SK-N-SH (cell line): ENCODE data around the gene DDAH1.

Experiments
- EP300 ChIP-seq, 2 experiments: IDR thresholded peaks; 2 replicates each; pipeline versions ENCODE4 v1.4.0 to v1.6.1; 2012; ENCODE audit warnings: borderline replicate concordance in 1 of 2, low read depth in 1 of 2, low read length in 1 of 2
- FOXM1 ChIP-seq: IDR thresholded peaks from 2 replicates; pipeline ENCODE4 v1.4.0; 2012; ENCODE audit warnings: low read depth, mild to moderate bottlenecking
- GABPA ChIP-seq: IDR thresholded peaks from 2 replicates; pipeline ENCODE4 v1.4.0; 2012; ENCODE audit warnings: low read depth, mild to moderate bottlenecking
- JUND ChIP-seq: IDR thresholded peaks from 2 replicates; pipeline ENCODE4 v1.4.0; 2012
- POLR2AphosphoS5 ChIP-seq: IDR thresholded peaks from 2 replicates; pipeline ENCODE4 v1.6.1; 2012; ENCODE audit warnings: low read depth, low read length
- REST ChIP-seq: IDR thresholded peaks from 2 replicates; pipeline ENCODE4 v1.6.1; 2012; ENCODE audit warnings: mild to moderate bottlenecking, low read depth, low read length, moderate library complexity
- TCF12 ChIP-seq: IDR thresholded peaks from 2 replicates; pipeline ENCODE4 v1.4.0; 2012
- YY1 ChIP-seq: IDR thresholded peaks from 2 replicates; pipeline ENCODE4 v1.4.0; 2012; ENCODE audit warnings: low read depth, mild to moderate bottlenecking
- TF ChIP-seq, protein P1 (sequence below): fragments of 150-350 bp; IDR thresholded peaks from 2 replicates; pipeline ENCODE4 v1.6.1; 2017; ENCODE audit warnings: antibody characterized with exemption, low read length, low read depth, borderline replicate concordance
- TF ChIP-seq, protein P2 (sequence below): fragments of 200-600 bp; sonication (generic); IDR thresholded peaks from 2 replicates; pipeline ENCODE4 v1.6.1; 2017; ENCODE audit warnings: antibody characterized with exemption, mild to moderate bottlenecking, moderate library complexity
- TF ChIP-seq, protein P3 (sequence below): IDR thresholded peaks from 2 replicates; pipeline ENCODE4; 2012

GRCh38 chr1:85314726-85315125, 150.2 kb downstream of the DDAH1 start:
- TF ChIP-seq, protein P1, sequence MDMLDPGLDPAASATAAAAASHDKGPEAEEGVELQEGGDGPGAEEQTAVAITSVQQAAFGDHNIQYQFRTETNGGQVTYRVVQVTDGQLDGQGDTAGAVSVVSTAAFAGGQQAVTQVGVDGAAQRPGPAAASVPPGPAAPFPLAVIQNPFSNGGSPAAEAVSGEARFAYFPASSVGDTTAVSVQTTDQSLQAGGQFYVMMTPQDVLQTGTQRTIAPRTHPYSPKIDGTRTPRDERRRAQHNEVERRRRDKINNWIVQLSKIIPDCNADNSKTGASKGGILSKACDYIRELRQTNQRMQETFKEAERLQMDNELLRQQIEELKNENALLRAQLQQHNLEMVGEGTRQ = no peak
- TF ChIP-seq, protein P2, sequence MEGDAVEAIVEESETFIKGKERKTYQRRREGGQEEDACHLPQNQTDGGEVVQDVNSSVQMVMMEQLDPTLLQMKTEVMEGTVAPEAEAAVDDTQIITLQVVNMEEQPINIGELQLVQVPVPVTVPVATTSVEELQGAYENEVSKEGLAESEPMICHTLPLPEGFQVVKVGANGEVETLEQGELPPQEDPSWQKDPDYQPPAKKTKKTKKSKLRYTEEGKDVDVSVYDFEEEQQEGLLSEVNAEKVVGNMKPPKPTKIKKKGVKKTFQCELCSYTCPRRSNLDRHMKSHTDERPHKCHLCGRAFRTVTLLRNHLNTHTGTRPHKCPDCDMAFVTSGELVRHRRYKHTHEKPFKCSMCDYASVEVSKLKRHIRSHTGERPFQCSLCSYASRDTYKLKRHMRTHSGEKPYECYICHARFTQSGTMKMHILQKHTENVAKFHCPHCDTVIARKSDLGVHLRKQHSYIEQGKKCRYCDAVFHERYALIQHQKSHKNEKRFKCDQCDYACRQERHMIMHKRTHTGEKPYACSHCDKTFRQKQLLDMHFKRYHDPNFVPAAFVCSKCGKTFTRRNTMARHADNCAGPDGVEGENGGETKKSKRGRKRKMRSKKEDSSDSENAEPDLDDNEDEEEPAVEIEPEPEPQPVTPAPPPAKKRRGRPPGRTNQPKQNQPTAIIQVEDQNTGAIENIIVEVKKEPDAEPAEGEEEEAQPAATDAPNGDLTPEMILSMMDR = peak; percentile 32; the same call in 1 of the 2 replicates
- TF ChIP-seq EP300 (IDR thresholded peaks at IDR 0.05; ENCODE audit: borderline replicate concordance in 1 of 2, low read depth in 1 of 2, low read length in 1 of 2) (no peak; a peak in 1 of 4 replicates), GABPA (no peak), YY1 (no peak), JUND (peak; percentile 53; the same call in 1 of the 2 replicates), REST (no peak), POLR2AphosphoS5 (peak; percentile 58; the same call in 1 of the 2 replicates), TCF12 (peak; percentile 54; the same call in 1 of the 2 replicates), FOXM1 (no peak)
- TF ChIP-seq, protein P3, sequence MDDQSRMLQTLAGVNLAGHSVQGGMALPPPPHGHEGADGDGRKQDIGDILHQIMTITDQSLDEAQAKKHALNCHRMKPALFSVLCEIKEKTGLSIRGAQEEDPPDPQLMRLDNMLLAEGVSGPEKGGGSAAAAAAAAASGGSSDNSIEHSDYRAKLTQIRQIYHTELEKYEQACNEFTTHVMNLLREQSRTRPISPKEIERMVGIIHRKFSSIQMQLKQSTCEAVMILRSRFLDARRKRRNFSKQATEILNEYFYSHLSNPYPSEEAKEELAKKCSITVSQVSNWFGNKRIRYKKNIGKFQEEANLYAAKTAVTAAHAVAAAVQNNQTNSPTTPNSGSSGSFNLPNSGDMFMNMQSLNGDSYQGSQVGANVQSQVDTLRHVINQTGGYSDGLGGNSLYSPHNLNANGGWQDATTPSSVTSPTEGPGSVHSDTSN = peak; percentile 89
